Measurements from ENCODE around the gene DLG2. TPM values are rescaled to one million over a fixed set of nuclear protein-coding genes. Genes with fewer than 3 reads are reported as not detected.
"Not testable (repeated sequence)": the region's sequence is repeated elsewhere in the genome, so short reads cannot be mapped to it uniquely, and the experiment has no call there.

Gene DLG2
- total RNA-seq, 4 donors from 2014 or later = 0.18 to 8.3 (median 2.5) TPM

DNA sequence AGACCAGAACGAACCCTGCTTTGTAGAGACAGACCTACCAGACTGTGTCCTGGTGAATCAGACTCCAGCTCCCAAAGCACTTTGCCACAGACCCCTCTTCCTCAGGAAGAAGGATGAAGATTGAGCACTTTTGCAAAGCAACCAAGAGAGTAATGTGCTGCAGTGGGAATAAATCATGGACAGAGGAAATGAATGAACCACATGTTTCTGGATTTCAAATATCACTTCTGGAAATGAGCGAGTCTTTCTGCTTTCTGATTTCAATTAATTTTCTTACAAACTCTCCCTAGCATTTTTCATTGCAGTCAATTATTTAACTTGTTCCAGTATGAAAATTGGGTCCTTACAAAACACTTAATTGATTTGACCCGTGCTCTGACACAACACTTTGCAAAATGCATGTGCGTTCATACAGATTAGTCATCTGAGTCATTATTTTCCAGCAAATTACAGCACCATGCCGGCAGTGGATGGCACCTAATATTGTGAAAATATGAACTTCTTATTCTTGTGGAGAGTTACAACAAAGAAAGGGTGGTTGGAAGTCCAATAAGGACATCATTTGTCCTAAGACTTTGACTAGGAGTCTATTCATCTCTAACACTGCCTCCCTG is 2025.1 kb downstream of the DLG2 start:
- no peaks in the 10 kb centered on the region for H3K36me3 ChIP-seq
- H3K27me3 ChIP-seq = no peaks in the 10 kb centered on the region
- no peaks in the 10 kb centered on the region for H3K9me3 ChIP-seq
- H3K4me1 ChIP-seq = no peaks in the 10 kb centered on the region
- no peak for TF ChIP-seq POLR2A (IDR thresholded peaks at IDR 0.05)
- TF ChIP-seq, protein P1, sequence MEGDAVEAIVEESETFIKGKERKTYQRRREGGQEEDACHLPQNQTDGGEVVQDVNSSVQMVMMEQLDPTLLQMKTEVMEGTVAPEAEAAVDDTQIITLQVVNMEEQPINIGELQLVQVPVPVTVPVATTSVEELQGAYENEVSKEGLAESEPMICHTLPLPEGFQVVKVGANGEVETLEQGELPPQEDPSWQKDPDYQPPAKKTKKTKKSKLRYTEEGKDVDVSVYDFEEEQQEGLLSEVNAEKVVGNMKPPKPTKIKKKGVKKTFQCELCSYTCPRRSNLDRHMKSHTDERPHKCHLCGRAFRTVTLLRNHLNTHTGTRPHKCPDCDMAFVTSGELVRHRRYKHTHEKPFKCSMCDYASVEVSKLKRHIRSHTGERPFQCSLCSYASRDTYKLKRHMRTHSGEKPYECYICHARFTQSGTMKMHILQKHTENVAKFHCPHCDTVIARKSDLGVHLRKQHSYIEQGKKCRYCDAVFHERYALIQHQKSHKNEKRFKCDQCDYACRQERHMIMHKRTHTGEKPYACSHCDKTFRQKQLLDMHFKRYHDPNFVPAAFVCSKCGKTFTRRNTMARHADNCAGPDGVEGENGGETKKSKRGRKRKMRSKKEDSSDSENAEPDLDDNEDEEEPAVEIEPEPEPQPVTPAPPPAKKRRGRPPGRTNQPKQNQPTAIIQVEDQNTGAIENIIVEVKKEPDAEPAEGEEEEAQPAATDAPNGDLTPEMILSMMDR (IDR thresholded peaks at IDR 0.05) = no peak
- DNase-seq = no peak
- no peak overlapping the region for H3K4me3 ChIP-seq
- H3K27ac ChIP-seq = no peak overlapping the region

DNA sequence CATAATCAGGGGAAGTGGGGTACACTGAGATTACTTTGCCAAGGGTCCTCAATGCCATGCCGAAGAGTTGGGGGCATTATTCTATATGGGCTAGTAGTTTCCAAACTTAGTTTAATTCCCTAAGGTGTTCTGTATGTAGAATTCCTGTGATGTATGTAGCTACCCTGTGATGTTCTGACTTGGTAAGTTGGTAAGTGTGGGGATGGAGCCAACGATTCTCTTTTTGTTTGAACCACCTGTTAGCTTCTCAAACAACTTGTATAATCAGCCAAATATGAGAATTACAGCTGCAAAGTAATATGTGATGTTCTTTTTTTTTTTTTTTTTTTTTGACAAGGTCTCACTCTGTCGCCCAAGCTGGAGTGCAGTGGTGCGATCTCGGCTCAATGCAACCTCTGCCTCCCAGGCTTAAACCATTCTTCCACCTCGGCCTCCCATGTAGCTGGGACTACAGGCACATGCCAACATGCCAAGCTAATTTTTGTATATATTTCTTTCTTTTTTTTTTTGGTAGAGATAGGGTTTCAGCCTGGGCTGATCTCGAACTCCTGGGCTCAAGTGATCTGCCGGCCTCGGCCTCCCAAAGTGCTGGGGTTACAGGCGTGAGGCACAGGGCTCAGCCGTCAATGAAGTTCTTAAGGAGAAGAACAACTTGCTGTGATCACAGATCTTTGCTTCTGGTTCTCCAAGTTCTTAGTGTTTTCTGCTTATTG is 2025.8 kb downstream of the DLG2 start:
- H3K27ac ChIP-seq = no peak overlapping the region
- no peaks in the 10 kb centered on the region for H3K9me3 ChIP-seq
- H3K4me3 ChIP-seq = no peak overlapping the region
- no peaks in the 10 kb centered on the region for H3K4me1 ChIP-seq
- H3K27me3 ChIP-seq = no peaks in the 10 kb centered on the region
- no peaks in the 10 kb centered on the region for H3K36me3 ChIP-seq
- TF ChIP-seq POLR2A (IDR thresholded peaks at IDR 0.05) = no peak
- TF ChIP-seq, protein P1 (IDR thresholded peaks at IDR 0.05) = no peak
- DNase-seq = no peak

DNA sequence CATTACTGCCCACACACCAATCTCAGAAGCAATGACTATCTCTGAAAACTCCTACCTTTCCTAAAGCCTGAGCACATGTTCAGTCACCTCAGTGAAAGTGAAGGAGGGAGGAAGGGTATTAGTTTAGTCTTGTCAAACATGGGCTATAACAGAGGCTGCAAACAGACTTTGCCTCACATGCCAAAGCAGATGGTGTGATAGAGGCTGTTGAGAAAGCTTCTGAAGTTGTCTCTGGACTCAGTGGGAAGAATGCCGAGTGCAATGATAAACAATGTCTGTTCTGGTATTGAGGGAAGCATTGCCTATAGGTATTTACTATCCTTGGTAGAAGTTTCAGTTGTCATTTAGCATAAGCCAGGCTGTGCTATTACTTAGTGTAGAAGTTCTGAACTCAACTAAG is 2026.5 kb downstream of the DLG2 start:
- DNase-seq = no peak
- TF ChIP-seq, protein P1 (IDR thresholded peaks at IDR 0.05) = no peak
- TF ChIP-seq POLR2A (IDR thresholded peaks at IDR 0.05) = no peak
- no peaks in the 10 kb centered on the region for H3K9me3 ChIP-seq
- H3K4me3 ChIP-seq = no peak overlapping the region
- H3K4me1 ChIP-seq = no peaks in the 10 kb centered on the region
- no peaks in the 10 kb centered on the region for H3K27me3 ChIP-seq
- H3K36me3 ChIP-seq = no peaks in the 10 kb centered on the region
- H3K27ac ChIP-seq = no peak overlapping the region

DNA sequence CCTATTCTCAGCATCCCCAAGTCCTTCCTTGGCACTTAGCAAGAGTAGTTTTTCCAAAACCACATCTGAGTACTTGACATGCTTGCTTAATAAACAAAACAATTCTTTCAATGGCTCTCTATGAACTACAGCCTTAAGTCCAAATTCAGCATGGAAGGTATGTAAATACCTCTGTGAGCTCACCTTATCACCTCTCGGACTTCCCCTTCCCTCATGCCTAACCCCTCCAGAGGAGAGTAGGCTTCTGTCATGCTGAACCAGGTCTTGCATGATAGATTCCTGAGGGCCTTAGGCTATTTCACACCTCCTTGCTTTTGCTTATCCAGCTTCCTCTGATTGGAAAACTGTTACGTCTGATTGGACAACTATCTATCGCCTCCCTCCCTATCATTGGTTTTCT is 2028.1 kb downstream of the DLG2 start:
- no peak for DNase-seq
- no peak for TF ChIP-seq POLR2A (IDR thresholded peaks at IDR 0.05)
- TF ChIP-seq, protein P1 (IDR thresholded peaks at IDR 0.05) = no peak
- no peak overlapping the region for H3K4me3 ChIP-seq

DNA sequence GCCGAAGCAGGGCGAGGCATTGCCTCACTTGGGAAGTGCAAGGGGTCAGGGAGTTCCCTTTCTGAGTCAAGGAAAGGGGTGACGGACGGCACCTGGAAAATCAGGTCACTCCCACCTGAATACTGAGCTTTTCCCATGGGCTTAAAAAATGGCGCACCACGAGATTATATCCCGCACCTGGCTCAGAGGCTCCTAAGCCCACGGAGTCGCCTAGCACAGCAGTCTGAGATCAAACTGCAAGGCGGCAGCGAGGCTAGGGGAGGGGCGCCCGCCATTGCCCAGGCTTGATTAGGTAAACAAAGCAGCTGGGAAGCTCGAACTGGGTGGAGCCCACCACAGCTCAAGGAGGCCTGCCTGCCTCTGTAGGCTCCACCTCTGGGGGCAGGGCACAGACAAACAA is 2039.3 kb downstream of the DLG2 start:
- not testable (repeated sequence) for H3K36me3 ChIP-seq, H3K4me1 ChIP-seq, H3K27me3 ChIP-seq, DNase-seq, H3K9me3 ChIP-seq, H3K27ac ChIP-seq
- H3K4me3 ChIP-seq = peak overlapping the region in 1 of 4 donors; percentile 19

More for the DNA sequence above, 2028.1 kb downstream of the DLG2 start:
- Histone ChIP-seq H3K27me3 (no peaks in the 10 kb centered on the region), H3K36me3 (no peaks in the 10 kb centered on the region), H3K4me1 (no peaks in the 10 kb centered on the region), H3K9me3 (no peaks in the 10 kb centered on the region), H3K27ac (no peak overlapping the region)

DNA sequence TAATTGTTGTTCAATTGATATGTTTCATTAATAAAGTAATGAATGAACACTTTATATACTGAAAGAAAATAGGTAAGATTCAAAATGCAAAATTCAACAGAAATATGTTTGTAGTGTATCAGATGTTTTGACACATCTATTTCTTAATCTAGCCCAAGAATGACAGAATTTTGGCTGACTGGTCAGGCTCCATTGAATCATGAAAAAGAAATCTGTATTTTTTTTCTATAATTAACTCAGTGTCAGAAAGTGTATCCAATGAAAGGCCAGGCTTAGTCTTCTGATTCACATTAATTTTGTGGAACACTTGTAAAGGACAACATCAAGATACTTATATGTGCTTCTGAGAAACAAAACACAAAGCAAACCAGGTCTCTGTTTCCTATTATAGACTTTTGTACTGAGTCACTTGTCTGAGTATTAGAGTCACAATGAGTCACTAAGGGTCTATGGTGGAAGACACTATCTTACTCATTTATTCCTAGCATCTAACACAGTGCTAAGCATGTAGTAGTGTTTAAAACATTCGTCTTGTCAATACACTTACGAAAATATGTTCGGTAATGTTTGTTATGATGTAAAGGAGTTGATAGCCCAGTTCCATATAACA is 2043.3 kb downstream of the DLG2 start:
- no peak for DNase-seq
- Histone ChIP-seq H3K9me3 (no peaks in the 10 kb centered on the region), H3K27me3 (no peaks in the 10 kb centered on the region), H3K27ac (no peak overlapping the region), H3K36me3 (no peaks in the 10 kb centered on the region), H3K4me3 (no peak overlapping the region), H3K4me1 (no peaks in the 10 kb centered on the region)
- TF ChIP-seq, protein P1 (IDR thresholded peaks at IDR 0.05) = no peak
- TF ChIP-seq POLR2A (IDR thresholded peaks at IDR 0.05) = no peak
